Kidney (tissue), 14 donors: Measurements from ENCODE around the gene U2SURP. TPM values are rescaled to one million over a fixed set of nuclear protein-coding genes. Genes with fewer than 3 reads are reported as not detected.

Experiments
- DNase-seq, 5 donors: peaks; one replicate each; pipeline ENCODE4 v3.0.0-alpha.2; 2013 to 2020
- FAIRE-seq: peaks from 2 replicates; lab custom pipeline; 2012; peaks lifted over from hg19 to GRCh38; lab: Jason Lieb, UNC
- H3K27ac ChIP-seq, 2 donors: one replicate each; pipeline ENCODE4 v1.7.0; 2013; ENCODE audit warnings: low read depth in 2 of 2, low read length in 2 of 2, inconsistent platforms in 1 of 2
- H3K27me3 ChIP-seq: one replicate; pipeline ENCODE4 v1.7.1; 2013; ENCODE audit warnings: low read length, inconsistent platforms; ENCODE audit not compliant: control insufficient read depth, insufficient read depth
- H3K36me3 ChIP-seq, 3 donors: one replicate each; pipeline versions ENCODE4 v1.7.0 to v1.7.1; 2013; ENCODE audit warnings: low read length in 3 of 3, control low read depth in 1 of 3, inconsistent platforms in 1 of 3; ENCODE audit not compliant: insufficient read depth in 3 of 3, control insufficient read depth in 2 of 3
- H3K4me1 ChIP-seq, 3 donors: one replicate each; pipeline versions ENCODE4 v1.7.0 to v1.7.1; 2013; ENCODE audit warnings: low read length in 3 of 3, inconsistent platforms in 1 of 3, low read depth in 1 of 3; ENCODE audit not compliant: control insufficient read depth in 2 of 3, insufficient read depth in 2 of 3
- H3K4me3 ChIP-seq, 3 donors: one replicate each; pipeline versions ENCODE4 v1.7.0 to v1.8.1; 2013; ENCODE audit warnings: low read length in 3 of 3, control low read depth in 1 of 3, inconsistent platforms in 1 of 3
- H3K9ac ChIP-seq, 3 donors: one replicate each; pipeline versions ENCODE4 v1.7.0 to v1.7.1; 2013; ENCODE audit warnings: low read length in 3 of 3, control low read depth in 1 of 3, inconsistent platforms in 1 of 3
- H3K9me3 ChIP-seq, 3 donors: one replicate each; pipeline versions ENCODE4 v1.7.0 to v1.7.1; 2013; ENCODE audit warnings: low read length in 3 of 3, control low read depth in 1 of 3, inconsistent platforms in 1 of 3; ENCODE audit not compliant: control insufficient read depth in 2 of 3, insufficient read depth in 1 of 3
- CTCF ChIP-seq: IDR thresholded peaks from 3 replicates; pipeline ENCODE4 v1.5.1; 2012; ENCODE audit warnings: mild to moderate bottlenecking, moderate library complexity, borderline replicate concordance; ENCODE audit not compliant: insufficient read depth; ENCODE audit errors: extremely low read depth
- intact Hi-C: fragments of 100-400 bp; cut with DNase I; formaldehyde crosslinking; loops from one replicate; pipeline ENCODE4 v1.11.1; 2022
- polyA plus RNA-seq: library from polyadenylated mRNA; stranded (reverse); fragments of 350-450 nt; fragmentation: Illumina TruSeq; extraction: RNeasy Lipid Tissue Mini Kit (QIAGEN cat#74804); gene quantifications from one replicate; pipeline ENCODE4 v1.2.3, GENCODE V29; 2014; ENCODE audit warnings: low read depth, low replicate concordance; ENCODE audit not compliant: insufficient read depth
- total RNA-seq: library from RNA; stranded (reverse); fragmentation: NEBNext Ultra II Directional; extraction: Animal tissue kit (Norgen Biotek cat#: 25700); gene quantifications from one replicate; pipeline ENCODE4 v1.2.1, GENCODE V29; 2021
- donor health status: control.
- donor health status: control.
- donor health status: control.
- donor health status: control.
- donor health status: control.
- donor health status: DM: yes; HTN: yes; CAD: no.
- donor health status: Normal renal cell carcinoma (clear cell type).

Gene U2SURP
- total and polyA plus RNA-seq, 2 donors from 2014 or later: 23.0 to 97.7 TPM

GRCh38 chr3:143100451-143100850 lies 99.1 kb downstream of the U2SURP start:
- H3K4me1 ChIP-seq: no peaks in the 10 kb centered on the region
- peaks cover 0 to 10% (median 3%) of the 10 kb centered on the region in 3 donors for H3K9me3 ChIP-seq
- no peaks in the 10 kb centered on the region for H3K27me3 ChIP-seq
- intact Hi-C loops: no loop called here
- DNase-seq (no peak), FAIRE-seq (no peak)
- no peak overlapping the region for H3K27ac ChIP-seq
- TF ChIP-seq CTCF: no peak
- no peaks in the 10 kb centered on the region for H3K36me3 ChIP-seq
- H3K9ac ChIP-seq: no peak overlapping the region
- H3K4me3 ChIP-seq: no peak overlapping the region

GRCh38 chr3:143101792-143102381 lies 100.5 kb downstream of the U2SURP start:
- FAIRE-seq (no peak), DNase-seq (no peak)
- Histone ChIP-seq H3K27ac (no peak overlapping the region), H3K4me1 (no peaks in the 10 kb centered on the region), H3K4me3 (no peak overlapping the region), H3K27me3 (no peaks in the 10 kb centered on the region), H3K9ac (no peak overlapping the region), H3K9me3 (peaks cover 0 to 15% (median 5%) of the 10 kb centered on the region in 3 donors), H3K36me3 (no peaks in the 10 kb centered on the region)
- TF ChIP-seq CTCF: no peak
- intact Hi-C loops: no loop called here

GRCh38 chr3:143103652-143104051 lies 102.3 kb downstream of the U2SURP start:
- Histone ChIP-seq H3K36me3 (no peaks in the 10 kb centered on the region), H3K9me3 (peaks cover 0 to 15% (median 5%) of the 10 kb centered on the region in 3 donors), H3K4me1 (no peaks in the 10 kb centered on the region), H3K9ac (no peak overlapping the region), H3K4me3 (no peak overlapping the region), H3K27ac (no peak overlapping the region), H3K27me3 (no peaks in the 10 kb centered on the region)
- no peak for DNase-seq
- no peak for FAIRE-seq
- TF ChIP-seq CTCF: no peak
- intact Hi-C loops: no loop called here

GRCh38 chr3:143105170-143105569 lies 103.8 kb downstream of the U2SURP start:
- H3K9ac ChIP-seq: no peak overlapping the region
- no peak overlapping the region for H3K27ac ChIP-seq
- no peak for DNase-seq
- H3K4me3 ChIP-seq: no peak overlapping the region
- H3K27me3 ChIP-seq: no peaks in the 10 kb centered on the region
- intact Hi-C loops: no loop called here
- no peak for FAIRE-seq
- no peaks in the 10 kb centered on the region for H3K36me3 ChIP-seq
- no peaks in the 10 kb centered on the region for H3K4me1 ChIP-seq
- no peak for TF ChIP-seq CTCF
- H3K9me3 ChIP-seq: peaks cover 0 to 15% (median 5%) of the 10 kb centered on the region in 3 donors
